GM18907 (cell line): Measurements from ENCODE around the gene HNF1A.
"Not testable (repeated sequence)": the region's sequence is repeated elsewhere in the genome, so short reads cannot be mapped to it uniquely, and the experiment has no call there.

Experiments used
- ATAC-seq: cut with Tn5 transposase; IDR thresholded peaks from one replicate; pipeline ENCODE4 v1.9.1; 2021; ENCODE audit warnings: mild to moderate bottlenecking, moderate library complexity; ENCODE audit not compliant: unreplicated experiment

Gene HNF1A

GRCh38 chr12:120978296-120979219 lies at the start of gene HNF1A:
HNF1A (plus strand) TSS chr12:120978543; CDS start chr12:120978769, 226 bp downstream.
- ATAC-seq, result no peak

- ATAC-seq, result no peak
Measured at GRCh38 chr12:120928864-120929652, 49.3 kb upstream of the HNF1A start.

GRCh38 chr12:120930032-120930431 lies 48.3 kb upstream of the HNF1A start:
- ATAC-seq, result no peak

GRCh38 chr12:120932058-120932457 lies 46.3 kb upstream of the HNF1A start:
- ATAC-seq, result no peak

GRCh38 chr12:120932956-120933526 lies 45.3 kb upstream of the HNF1A start:
- no peak for ATAC-seq

DNA sequence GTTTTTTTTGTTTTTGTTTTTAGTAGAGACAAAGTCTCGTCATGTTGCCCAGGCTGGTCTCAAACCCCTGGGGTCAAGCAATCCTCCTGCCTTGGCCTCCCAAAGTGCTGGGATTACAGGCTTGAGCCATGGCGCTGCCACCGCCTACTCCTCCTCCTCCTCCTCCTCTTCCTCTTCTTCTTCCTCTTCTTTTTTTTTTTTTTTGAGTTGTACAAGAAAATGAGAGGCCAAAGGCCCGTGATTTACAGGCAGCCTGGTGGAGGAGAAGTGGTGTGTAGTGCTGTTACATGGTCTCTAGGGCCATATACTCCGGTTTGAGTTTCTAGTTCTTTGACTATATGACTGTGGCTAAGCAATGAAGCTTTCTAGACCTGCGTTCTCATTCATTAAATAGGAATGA lies 44.6 kb upstream of the HNF1A start:
- no peak for ATAC-seq

GRCh38 chr12:120936197-120936596 lies 42.1 kb upstream of the HNF1A start:
- ATAC-seq, result no peak

GRCh38 chr12:120938496-120938895 lies 39.8 kb upstream of the HNF1A start:
- ATAC-seq, result no peak

- no peak for ATAC-seq
Measured at GRCh38 chr12:120939523-120939922, 38.8 kb upstream of the HNF1A start.

- no peak for ATAC-seq
Measured at GRCh38 chr12:120940006-120940405, 38.3 kb upstream of the HNF1A start.

DNA sequence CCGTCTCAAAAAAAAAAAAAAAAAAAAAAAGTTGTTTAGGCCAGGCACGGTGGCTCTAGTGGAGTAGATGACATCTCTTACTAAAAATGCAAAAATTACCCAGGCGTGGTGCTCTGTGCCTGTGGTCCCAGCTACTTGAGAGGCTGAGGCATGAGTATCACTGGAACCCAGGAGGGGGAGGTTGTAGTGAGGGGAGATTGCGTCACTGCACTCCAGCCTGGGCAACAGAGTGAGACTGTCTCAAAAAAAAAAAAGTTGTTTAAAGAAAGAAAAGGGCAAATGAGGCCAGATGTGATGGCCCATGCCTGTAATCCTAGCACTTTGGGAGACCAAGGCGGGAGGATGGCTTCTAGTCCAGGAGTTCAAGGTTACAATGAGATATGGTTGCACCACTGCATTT lies 37.5 kb upstream of the HNF1A start:
- no peak for ATAC-seq

DNA sequence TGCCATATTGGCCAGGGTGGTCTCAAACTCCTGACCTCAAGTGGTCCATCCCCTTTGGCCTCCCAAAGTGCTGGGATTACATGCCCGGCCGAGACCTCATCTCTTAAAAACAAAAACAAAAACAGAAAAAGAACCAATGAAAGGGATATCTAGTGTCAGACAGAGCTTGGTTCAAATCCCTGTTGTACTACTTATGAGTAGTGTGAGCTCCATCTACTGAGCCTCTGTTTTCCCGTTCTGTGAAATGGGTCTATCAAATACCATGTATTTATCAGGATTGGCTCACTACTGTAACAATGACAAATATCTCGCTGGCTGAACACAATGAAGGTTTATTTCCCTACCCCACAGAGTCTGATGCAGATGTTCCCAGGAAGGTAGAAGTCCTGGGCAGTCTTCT lies 36.9 kb upstream of the HNF1A start:
- ATAC-seq, result no peak

GRCh38 chr12:120941846-120942405 lies 36.4 kb upstream of the HNF1A start:
- no peak for ATAC-seq

GRCh38 chr12:120943482-120943881 lies 34.9 kb upstream of the HNF1A start:
- ATAC-seq, result no peak

GRCh38 chr12:120944645-120945217 lies 33.6 kb upstream of the HNF1A start:
- no peak for ATAC-seq

DNA sequence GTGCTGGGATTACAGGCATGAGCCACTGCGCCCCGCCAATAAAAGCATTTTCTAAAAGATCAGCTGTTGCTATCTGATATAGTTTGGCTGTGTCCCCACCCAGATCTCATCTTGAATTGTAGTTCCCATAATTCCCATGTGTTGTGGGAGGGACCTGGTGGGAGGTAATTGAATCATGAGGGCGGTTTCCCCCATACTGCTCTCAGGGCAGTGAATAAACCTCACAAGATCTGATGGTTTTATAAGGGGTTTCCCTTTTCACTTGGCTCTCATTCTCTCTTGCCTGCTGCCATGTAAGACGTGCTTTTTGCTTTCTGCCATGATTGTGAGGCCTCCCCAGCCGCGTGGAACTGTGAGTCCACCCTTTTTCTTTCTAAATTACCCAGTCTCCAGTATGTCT lies 32.8 kb upstream of the HNF1A start:
- ATAC-seq, result not testable (repeated sequence)

DNA sequence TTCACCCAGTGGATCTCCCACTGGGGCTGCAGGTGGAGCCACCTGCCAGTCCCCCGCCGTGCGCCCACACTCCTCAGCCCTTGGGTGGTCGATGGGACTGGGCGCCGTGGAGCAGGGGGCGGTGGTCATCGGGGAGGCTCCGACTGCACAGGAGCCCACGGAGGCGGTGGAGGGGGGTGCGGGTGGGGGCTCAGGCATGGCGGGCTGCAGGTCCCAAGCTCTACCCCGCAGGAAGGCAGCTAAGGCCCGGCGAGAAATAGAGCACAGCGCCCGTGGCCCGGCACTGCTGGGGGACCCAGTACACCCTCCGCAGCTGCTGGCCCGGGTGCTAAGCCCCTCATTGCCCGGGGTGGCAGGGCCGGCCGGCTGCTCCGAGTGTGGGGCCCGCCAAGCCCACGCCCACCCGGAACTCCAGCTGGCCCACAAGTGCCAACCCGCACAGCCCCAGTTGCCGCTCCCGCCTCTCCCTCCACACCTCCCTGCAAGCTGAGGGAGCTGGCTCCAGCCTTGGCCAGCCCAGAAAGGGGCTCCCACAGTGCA lies 28.0 kb upstream of the HNF1A start:
- ATAC-seq, result not testable (repeated sequence)

- ATAC-seq, result no peak
Measured at GRCh38 chr12:120950807-120951206, 27.5 kb upstream of the HNF1A start.

DNA sequence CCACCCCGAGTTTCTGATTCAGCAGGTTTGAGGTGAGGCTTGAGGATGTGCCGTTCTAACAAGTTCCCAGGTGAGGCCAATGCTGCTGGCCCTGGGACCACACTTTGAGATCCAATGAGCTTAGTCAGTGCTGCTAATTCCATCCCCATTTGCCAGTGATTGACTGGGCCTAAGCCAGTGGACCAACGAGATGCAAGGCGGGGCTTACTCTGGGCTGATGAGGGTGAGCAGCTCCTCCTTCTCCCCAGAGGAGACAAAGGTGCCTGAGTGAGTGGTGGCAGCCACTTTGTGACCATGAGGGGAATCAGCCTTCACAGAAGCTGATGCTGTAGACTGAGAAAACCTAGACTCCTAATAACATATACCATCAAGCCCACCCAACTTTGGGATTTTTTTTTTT lies 23.1 kb upstream of the HNF1A start:
- ATAC-seq, result no peak

DNA sequence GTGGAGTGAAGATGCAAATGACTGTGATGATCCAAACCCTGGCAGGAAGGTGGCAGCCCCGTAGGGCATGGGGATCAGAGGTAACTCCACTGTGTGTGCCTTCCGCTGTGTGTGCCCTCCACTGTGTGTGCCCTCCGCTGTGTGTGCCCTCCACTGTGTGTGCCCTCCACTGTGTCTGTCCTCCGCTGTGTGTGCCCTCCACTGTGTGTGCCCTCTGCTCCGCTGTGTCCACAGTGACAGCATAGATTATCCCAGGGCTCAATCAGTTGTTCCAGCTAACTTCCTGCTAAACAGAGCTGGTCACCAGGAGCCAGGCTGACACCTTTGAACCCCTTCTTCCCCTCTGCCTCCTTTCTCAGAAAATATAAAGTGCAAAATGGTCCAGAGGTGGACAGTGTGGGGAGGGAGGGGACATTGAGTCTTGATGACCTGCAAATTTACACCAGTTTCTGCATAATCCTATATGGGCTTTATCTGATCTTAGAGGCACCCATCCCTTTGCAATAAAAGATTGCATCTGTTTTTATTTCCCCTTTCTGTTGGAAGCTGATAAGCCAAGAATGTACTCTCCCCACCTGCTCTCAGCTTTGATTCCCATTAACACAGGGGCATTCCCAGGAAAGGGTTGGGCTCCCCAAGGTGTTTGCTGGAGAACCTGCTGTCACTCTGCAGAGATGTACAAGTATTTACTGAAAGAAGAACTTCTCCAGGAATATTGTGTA lies 21.6 kb upstream of the HNF1A start:
- ATAC-seq, result no peak
